CD4-positive, alpha-beta T cell treated with Interleukin-4 for 1 hour (primary cell): ENCODE results near the gene OPN3.

ENCODE experiments used
- DNase-seq, 2 donors: peaks; one replicate each; pipeline ENCODE4 v3.0.0-alpha.2; 2020 to 2022

The OPN3 gene

GRCh38 chr1:241644259-241644658, 4.1 kb upstream of the OPN3 start:
- DNase-seq, result no peak

GRCh38 chr1:241642593-241642944, 2.4 kb upstream of the OPN3 start:
- DNase-seq, result no peak

- no peak for DNase-seq
Observed at GRCh38 chr1:241641773-241642592, 1.8 kb upstream of the OPN3 start.

- no peak for DNase-seq
Observed at GRCh38 chr1:241640867-241641622, 876 bp upstream of the OPN3 start.

GRCh38 chr1:241639623-241640148, 483 bp downstream of the OPN3 start:
- DNase-seq, result peak in 1 of 2 donors; percentile 14

DNA sequence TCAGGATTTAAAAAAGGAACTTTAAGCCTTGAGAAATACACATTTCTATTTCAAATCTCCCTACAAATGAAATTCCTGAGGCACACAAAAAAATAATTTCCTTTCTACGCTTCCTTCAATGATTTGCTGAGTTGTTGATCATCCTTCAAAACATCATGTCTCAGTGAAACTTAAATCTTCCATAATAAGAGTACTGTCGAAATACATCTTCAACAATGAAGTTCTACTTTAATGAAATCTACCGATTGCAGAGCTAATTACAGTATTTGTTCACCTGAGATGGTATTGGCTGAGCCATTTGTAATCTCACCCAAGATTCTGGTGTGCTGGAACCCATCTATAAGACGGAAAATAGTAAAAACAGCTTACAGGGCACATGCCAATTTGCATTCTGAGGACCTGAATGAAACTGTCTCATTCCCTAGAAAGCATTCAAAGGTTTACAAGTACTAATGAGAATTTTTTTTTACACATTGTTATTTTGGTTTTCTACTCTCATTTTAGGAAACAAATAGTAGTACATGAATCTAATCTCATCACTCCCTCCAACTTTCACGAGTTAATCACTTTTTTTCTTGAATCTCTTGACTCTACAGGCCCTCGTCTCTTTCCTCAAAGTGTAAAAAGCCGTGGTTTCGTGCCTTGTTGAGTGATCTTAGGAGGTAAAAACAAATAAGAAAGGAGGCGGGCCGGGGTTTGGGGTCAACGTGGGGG, 1.1 kb downstream of the OPN3 start:
- DNase-seq, result peak in 1 of 2 donors; percentile 10

DNA sequence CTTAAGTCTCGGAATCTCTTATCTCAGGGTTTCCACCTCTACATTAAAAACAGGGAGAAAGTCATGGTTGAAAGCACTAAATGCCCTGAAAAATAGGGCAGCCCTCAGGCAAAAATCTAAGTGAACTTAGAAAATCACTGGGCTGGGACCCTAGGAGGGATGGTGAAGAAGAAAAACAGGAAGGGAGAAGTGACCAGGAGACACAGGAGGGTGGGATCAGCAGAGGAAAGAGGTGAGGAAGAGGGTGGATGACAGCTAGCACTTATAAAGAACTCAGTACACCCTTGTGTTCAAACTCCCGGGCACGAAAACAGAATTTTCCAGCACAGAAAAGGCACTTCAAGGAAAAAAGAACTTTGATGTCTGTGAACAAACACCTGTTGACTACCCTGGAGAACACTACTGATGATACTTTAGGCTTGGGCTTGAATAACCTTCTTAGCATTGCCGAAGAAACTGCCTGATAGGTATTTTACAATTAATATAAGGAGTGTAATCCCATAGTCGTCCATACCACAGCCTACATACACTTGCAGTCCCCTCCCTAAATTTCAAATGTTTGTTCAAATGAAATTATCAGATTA, 2.0 kb downstream of the OPN3 start:
- DNase-seq, result no peak

GRCh38 chr1:241637604-241638003, 2.6 kb downstream of the OPN3 start:
- no peak for DNase-seq

DNA sequence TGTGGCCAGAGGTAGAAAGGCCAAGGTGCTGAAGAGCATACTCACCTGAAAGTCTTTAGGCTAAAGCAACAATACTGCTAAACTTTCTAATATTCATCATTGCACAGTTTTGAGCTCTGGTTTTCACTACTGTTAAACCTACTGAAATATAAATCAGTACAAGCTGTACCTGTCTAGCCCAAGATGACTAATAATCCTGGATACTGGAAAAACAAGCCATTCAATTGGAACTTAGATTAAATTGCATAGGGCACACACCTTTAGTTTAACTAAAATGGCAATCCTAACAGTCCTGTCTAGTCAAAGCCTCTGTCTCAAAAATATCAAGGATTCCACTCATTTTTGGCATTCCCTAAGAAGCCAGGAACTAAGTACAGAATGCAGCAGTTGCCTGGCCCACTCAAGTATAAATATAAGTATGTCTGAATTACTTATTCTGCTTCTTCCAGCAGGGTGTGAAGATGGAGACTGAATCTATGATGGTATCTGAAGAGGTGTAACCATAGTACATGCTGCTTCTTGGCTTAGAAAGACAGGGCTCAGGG, 3.1 kb downstream of the OPN3 start:
- DNase-seq, result no peak

DNA sequence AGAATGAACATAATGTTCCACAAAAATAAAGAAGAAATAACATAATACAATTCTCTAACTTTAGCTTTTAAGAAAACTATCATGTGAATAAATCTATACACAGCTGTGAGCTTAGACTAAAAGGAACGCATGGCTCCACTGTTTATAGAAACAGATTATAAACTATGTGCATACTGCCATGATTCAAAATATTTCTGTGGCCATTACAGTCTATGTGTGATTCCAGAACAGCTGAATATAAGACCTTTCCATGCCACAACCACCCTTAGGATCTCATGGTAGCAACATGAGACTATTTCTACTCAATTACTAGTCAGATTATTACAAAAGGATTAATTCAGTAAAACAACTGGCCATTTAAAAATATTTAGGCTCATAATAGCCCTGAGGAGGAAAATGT, 3.9 kb downstream of the OPN3 start:
- DNase-seq, result no peak

DNA sequence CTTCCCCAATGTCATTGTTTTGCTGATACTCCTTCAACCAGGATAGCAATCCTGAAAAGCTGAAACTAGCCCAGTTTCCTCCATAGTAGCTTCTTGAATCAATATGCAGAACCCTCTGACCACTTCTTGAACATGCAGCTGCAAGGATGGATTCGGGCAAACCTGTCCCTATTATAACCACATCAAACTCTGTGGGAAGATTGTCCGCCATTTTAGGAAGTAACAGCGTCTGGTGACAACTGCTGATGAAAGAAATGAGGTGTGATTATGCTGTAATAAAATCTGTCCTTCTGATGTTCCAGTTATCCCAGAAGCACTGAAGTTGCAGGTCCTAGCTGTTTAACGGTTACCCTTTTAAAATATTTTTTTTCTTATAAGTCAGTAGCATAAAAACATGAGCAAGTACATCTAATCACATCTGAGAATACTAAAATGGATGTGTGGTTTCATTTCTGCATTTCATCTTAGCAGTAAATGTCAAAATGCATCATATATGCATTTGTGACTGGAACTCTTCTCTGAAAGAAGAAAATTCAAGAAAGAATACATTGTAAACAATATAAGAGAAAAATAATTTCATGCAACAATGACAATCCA, 4.5 kb downstream of the OPN3 start:
- DNase-seq, result no peak

GRCh38 chr1:241632987-241633386, 7.2 kb downstream of the OPN3 start:
- no peak for DNase-seq

- DNase-seq, result no peak
Observed at GRCh38 chr1:241631674-241632073, 8.5 kb downstream of the OPN3 start.

- DNase-seq, result no peak
Observed at GRCh38 chr1:241630899-241631298, 9.3 kb downstream of the OPN3 start.

GRCh38 chr1:241630476-241630875, 9.7 kb downstream of the OPN3 start:
- DNase-seq, result no peak

DNA sequence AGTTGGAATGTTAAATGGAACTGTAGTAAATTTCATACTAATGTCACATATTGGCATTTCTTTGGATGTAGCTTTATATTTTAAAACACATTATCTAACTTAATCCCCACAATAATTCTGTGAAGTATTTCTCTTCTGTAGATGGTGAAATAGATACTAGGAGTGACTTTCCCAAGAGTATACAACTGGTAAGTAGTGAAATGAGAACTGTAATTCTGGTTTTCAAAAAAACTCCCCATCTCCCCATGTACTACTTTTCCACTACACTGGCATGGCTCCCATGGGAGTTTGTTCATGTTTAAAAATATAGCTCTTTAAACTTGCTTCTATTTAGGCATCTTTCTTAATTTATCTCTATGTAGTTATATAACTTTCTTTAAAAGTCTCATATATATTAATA, 10.2 kb downstream of the OPN3 start:
- DNase-seq, result no peak

DNA sequence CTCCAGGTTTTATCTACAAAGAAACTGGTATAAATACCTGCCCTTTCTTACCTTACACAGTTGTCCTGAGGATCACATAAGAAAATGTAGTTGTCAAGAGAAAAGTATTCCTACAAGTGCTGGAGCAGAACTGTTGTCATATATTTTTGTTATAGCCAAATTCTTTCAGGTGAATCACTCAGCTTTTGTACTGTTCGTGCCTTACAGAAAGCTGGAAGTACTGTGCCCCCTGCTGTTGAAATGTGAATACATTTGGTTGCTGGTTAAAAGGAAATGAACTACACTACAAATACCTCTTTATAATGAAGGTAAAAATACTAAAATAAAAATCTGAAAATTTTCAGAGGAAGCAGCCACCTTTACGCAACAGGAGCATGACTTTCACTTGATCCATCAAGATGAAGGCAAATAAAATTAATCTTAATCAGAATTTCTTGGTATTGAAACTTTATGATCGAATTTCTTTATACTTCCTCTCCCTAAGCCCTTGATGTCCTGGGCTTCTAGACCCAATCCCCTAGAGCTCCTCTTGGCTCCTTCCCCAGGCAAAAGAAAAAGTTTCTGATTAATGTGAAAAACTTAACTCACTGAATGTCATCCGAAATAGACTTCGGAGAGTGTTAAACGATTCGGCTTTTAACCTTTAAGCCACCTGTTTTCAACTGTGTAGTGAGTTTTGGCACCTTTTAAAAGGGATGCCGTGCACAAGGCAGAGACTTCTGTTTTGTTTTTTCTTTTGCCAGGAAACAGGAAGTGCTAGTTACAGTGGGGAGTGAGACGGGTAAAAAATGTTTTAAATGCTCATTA, 12.5 kb downstream of the OPN3 start:
- peak; percentile 55 to 73 for DNase-seq

DNA sequence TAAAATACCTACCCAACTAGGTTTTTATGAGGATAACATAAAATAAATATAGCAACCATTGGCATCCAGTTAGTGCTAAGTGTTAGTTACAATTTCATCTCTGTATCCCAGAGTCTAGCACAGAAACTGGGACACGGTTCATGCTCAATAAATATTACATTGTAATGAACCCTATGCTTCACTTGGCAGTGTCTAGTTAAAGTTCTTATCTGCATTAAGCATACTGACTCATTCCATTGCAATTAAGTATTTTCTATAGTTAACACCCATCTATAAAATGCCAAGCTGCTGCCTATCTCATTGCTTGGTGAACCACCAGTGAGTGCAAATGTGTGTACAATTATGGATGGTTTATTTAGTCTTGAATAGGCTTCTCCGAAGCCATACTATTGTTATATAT, 15.2 kb downstream of the OPN3 start:
- DNase-seq, result no peak

DNA sequence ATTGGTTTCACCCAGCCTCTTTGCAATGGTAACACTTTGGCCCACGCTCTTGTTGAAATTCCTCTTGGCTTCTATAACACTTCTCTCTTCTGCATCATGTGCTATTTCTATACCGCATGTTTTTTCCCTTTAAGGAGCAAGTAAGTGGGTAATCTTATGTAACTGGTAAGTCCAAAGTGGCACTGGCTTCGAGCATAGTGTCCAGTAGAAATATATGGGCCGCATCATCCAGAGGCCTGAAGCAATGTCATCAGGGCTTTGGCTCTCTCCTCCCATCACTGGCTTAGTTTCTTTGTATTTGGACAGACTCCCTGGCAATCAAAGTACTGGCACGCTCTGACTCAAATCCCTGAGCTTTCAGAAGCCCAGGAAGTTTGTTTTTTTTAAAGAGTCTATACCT, 17.5 kb downstream of the OPN3 start:
- no peak for DNase-seq

DNA sequence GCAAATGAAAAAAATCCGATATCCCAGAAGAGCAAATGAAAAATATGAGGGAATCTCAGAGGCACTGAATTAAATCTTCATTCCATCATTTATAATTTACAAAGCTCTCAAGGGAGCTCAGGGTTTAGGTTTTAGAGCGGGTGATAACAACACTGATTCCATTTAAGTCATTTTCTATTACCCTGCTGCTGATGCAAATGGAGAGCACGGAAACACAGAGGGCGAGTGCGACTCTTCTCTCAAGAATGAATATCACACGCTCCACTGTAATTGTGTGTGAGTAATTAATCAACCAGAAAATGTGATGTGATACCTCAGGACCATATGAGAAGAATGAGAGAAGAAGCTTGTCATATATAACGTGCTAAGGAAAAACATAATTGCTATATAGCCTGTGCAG, 22.7 kb downstream of the OPN3 start:
- no peak for DNase-seq
